HG03442 (cell line): Measurements from ENCODE around the gene FAR1.
A peak's percentile ranks its signal among the peaks of the same experiment; 100 is the strongest.
"Not testable (repeated sequence)": the region's sequence is repeated elsewhere in the genome, so short reads cannot be mapped to it uniquely, and the experiment has no call there.

Experiments used
- ATAC-seq: cut with Tn5 transposase; IDR thresholded peaks from one replicate; pipeline ENCODE4 v1.9.1; 2021; ENCODE audit warnings: mild to moderate bottlenecking, moderate library complexity; ENCODE audit not compliant: unreplicated experiment

Gene FAR1

DNA sequence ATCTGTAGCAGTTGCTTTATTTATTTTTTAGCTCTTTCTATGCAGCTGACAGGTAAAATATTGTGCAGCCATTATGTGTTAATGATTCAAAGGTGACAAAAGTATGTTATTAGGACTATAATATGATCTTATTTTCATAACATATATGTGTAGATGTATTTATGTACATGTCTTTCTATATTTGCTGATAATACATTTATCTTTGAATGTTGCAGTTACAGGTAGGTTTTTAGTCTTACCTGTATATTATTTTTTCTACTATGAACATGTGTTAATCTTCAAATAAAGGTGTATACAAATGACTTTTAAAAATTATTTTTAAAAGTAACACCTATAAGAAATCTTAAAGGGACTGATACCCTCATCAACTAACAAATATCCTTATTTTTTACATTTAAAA is 33.6 kb downstream of the FAR1 start:
- ATAC-seq: no peak

GRCh38 chr11:13705710-13706109 is 37.2 kb downstream of the FAR1 start:
- ATAC-seq: no peak

GRCh38 chr11:13713982-13714381 is 45.5 kb downstream of the FAR1 start:
- ATAC-seq: peak; percentile 53

DNA sequence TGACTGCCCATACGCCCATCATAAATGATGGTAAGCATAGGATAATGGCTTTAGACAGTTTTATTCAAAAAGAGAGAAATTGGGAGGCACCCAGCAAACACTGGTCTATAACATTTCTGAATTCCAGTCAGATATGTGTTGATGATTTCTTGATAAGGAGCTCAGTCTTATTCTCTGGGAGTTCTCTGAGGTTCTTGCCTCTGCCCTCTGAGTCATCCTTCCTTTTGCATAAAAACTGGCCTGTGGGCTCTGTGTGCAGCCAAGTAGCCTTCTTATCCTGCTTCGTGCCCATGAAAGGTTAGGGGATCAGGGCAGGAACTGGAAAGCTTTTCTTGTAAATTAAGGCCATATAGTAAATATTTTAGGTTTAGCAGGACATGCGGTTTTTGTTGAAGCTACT is 48.9 kb downstream of the FAR1 start:
- no peak for ATAC-seq

- ATAC-seq: no peak
Observed at GRCh38 chr11:13718394-13718793, 49.9 kb downstream of the FAR1 start.

GRCh38 chr11:13720940-13721339 is 52.5 kb downstream of the FAR1 start:
- no peak for ATAC-seq

- ATAC-seq: no peak
Observed at GRCh38 chr11:13721760-13722159, 53.3 kb downstream of the FAR1 start.

GRCh38 chr11:13726456-13726855 is 58.0 kb downstream of the FAR1 start:
- ATAC-seq: no peak

DNA sequence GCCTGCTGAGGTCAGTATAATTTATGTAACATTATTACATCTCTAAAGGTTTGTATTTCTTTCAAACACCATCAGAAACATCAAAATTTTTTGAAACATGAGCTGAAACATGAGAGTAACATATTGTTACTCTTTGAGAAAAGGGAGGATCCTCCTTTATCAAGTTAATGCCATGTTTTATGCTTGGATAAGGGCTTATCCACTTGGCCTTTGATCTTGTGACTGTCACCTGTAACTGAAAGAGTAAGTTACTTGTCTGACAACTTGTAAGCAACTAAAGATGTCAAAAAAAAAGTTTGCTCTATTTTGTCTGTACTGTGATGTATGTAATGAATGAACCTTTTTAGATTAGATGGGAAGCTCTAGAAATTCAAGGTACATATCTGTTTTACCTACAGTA is 59.6 kb downstream of the FAR1 start:
- no peak for ATAC-seq

DNA sequence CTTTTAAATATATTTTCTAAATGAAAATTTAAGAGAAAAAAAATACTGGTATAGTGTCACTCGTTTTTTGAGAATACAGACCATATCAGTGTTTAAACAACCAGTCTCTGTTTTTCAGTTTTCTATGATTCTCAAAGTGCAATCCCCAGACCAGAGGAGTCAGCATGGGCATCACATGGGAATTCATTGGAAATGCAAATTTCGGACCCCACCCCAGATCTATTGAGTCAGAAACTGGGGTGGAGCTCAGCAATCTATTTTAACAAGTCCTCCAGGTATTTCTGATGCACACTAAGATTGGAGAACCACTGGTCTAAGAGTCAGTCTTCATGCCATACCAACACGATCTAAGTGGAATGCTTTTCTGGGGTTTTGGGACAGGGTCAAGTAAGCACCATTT is 66.1 kb downstream of the FAR1 start:
- ATAC-seq: no peak

- no peak for ATAC-seq
Observed at GRCh38 chr11:13745165-13745564, 76.7 kb downstream of the FAR1 start.

GRCh38 chr11:13753316-13753715 is 84.8 kb downstream of the FAR1 start:
- ATAC-seq: not testable (repeated sequence)

DNA sequence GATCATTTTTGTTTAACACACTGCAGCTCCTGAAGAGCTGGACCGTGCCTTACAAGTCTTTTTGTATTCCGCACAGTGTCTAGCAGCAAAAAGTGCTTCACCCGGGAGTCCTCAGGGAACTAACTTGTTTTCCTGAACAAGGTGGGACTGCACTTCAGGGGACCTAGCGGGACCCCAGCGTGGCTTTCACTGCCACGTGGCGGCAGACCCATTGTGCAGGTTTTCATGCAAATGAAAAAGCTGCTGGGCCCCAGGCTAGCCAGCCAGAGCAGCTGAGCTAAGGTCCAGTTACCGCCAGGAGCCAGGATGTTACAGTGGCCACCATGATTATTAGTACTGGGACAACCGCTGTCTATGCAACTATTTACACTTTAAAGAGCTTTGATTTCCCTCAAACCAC is 90.6 kb downstream of the FAR1 start:
- no peak for ATAC-seq

GRCh38 chr11:13760115-13760514 is 91.6 kb downstream of the FAR1 start:
- no peak for ATAC-seq

- ATAC-seq: no peak
Observed at GRCh38 chr11:13761250-13761649, 92.8 kb downstream of the FAR1 start.

- no peak for ATAC-seq
Observed at GRCh38 chr11:13761716-13762115, 93.2 kb downstream of the FAR1 start.

DNA sequence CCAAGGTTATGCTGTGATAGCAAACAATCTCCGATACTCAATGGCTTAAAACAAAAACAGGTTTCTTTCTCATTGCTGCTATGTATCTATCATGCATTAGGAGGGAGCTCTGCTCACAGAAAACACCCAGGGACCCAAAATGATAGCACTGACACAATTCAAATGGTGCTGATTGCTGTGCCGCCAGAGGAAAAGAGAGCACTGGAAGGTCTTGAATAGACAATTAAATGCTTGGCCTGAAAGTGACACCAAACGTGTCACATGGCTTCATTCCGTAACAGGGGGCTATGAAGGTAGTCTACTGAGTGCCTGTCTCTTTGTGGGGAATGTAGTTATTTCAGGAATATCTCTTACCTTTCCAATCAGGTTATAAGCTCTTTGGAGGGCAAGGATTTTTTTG is 94.2 kb downstream of the FAR1 start:
- no peak for ATAC-seq

GRCh38 chr11:13763341-13763740 is 94.9 kb downstream of the FAR1 start:
- no peak for ATAC-seq

DNA sequence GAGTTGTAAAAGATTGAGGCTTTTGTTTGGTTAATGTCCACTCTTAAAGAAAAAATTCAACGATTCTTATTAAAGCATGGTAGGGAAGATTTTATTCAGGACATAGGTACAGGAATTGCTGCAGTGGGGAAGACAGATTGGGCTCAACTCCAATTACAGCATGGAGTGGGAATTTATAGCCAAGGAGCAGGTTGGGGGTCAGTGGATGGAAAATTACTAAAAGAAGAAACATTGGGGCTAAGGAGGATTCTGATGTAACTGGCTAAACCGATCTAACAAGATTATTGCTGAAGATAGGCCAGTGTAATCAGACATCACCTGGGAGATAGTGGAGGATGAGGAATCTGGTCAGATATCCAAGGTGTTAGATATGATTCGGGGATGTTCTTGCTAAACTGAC is 97.4 kb downstream of the FAR1 start:
- no peak for ATAC-seq

DNA sequence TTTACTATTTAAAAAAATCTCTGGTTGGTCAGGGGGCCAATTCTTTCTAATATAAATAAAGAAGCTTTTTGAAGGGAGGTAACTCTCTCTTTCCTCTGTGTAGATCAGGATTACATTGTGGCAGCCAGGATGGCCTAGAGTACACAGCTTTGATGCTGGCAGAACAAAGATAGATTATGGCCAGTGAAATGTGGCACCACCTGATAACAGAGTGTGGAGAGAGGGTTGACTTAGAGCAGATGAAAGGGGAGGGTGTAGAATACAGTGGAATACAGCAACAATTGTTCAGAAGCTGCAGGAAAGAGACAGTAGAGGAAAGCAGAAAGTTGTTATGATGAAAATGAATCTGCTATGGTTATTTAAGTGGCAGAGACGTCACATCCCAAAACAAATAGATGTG is 99.0 kb downstream of the FAR1 start:
- ATAC-seq: no peak

- ATAC-seq: no peak
Observed at GRCh38 chr11:13769188-13769587, 100.7 kb downstream of the FAR1 start.

- no peak for ATAC-seq
Observed at GRCh38 chr11:13771151-13771550, 102.7 kb downstream of the FAR1 start.

DNA sequence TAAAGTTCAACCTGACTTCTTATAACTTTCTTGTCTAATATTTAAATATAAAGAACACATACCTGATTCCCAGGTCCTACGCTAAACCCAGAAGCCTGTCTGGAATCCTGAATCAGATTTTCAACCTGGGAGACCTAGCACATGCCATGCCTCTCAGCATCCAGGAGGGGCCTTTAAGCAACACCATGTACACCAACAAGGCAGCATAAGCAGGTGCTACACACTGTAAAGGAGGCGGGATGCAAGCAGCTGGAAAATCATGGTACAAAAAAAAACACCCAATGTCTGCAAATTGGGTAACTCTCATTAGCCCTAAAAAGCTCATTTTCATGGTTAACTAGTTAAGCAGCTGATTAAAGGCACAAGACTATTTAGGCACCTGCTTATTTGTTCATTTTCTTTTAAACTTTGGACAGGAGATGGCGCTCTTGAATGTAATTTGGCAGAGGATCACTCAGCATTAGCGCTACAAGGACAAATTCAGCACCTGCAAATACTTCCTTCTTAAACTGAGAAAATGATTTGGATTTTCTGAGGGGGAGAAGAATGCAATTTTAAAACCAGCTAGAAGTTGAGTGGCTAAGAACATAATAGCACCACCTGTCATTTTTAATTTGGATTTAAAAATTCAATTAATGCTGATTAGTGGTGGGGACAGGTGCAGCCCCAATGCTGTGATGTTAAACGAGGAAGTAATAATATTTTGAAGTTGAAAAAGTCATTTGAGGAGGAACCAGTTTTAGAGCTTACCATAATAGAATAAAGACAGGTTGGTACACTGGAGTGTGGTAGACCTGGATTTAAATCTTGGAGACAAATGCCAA is 104.0 kb downstream of the FAR1 start:
- peak; percentile 58 for ATAC-seq
